Measurements from ENCODE around the gene MYMK. TPM values are rescaled to one million over a fixed set of nuclear protein-coding genes. Genes with fewer than 3 reads are reported as not detected.

Gene MYMK
- total RNA-seq, 4 donors from 2014 or later: not detected

- H3K36me3 ChIP-seq: no peaks in the 10 kb centered on the region
- H3K4me3 ChIP-seq: no peak overlapping the region
- in situ Hi-C loops (cut with MboI; ENCODE audit: low sequenced_read_pairs in 4 of 4) (no loop called here), intact Hi-C loops (cut with DNase I; ENCODE audit: low total_unique reads) (no loop called here)
- TF ChIP-seq POLR2A (IDR thresholded peaks at IDR 0.05): no peak
- TF ChIP-seq, protein P1, sequence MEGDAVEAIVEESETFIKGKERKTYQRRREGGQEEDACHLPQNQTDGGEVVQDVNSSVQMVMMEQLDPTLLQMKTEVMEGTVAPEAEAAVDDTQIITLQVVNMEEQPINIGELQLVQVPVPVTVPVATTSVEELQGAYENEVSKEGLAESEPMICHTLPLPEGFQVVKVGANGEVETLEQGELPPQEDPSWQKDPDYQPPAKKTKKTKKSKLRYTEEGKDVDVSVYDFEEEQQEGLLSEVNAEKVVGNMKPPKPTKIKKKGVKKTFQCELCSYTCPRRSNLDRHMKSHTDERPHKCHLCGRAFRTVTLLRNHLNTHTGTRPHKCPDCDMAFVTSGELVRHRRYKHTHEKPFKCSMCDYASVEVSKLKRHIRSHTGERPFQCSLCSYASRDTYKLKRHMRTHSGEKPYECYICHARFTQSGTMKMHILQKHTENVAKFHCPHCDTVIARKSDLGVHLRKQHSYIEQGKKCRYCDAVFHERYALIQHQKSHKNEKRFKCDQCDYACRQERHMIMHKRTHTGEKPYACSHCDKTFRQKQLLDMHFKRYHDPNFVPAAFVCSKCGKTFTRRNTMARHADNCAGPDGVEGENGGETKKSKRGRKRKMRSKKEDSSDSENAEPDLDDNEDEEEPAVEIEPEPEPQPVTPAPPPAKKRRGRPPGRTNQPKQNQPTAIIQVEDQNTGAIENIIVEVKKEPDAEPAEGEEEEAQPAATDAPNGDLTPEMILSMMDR (IDR thresholded peaks at IDR 0.05 in 4 of 5, conservative IDR thresholded peaks at IDR 0.05 in 1 of 5): no peak
- DNase-seq: peak in 1 of 2 donors; percentile 36
- peak in 1 of 2 donors; percentile 45 for ATAC-seq
- peaks cover 15 to 21% (median 19%) of the 10 kb centered on the region in 3 donors for H3K27me3 ChIP-seq
- H3K27ac ChIP-seq: no peak overlapping the region
- no peaks in the 10 kb centered on the region for H3K9me3 ChIP-seq
- peaks cover 8 to 12% of the 10 kb centered on the region in 2 donors for H3K4me1 ChIP-seq
These were observed 38.6 kb upstream of the MYMK start for GRCh38 chr9:133563291-133563796.

DNA sequence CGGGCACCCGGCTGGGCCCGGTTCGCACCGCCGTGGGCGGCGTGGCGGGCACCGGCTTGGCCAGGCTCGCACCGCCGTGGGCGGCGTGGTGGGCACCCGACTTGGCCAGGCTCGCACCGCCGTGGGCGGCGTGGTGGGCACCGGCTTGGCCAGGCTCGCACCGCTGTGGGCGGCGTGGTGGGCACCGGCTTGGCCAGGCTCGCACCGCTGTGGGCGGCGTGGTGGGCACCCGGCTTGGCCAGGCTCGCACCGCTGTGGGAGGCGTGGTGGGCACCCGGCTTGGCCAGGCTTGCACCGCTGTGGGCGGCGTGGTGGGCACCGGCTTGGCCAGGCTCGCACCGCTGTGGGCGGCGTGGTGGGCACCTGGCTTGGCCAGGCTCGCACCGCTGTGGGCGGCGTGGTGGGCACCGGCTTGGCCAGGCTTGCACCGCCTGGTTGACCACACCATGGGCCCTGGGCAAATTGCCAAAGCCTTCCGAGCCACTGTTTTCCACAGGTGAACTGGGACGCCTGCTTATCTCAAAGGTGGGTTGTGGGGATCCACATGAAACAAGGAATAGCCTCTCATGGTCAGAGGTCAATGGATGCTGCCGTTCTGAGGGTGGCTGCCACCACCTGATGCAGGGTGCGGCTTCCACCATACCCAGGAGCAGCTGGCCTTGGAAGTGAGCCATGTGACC, 38.0 kb upstream of the MYMK start:
- TF ChIP-seq POLR2A (IDR thresholded peaks at IDR 0.05): no peak
- TF ChIP-seq, protein P1 (IDR thresholded peaks at IDR 0.05 in 4 of 5, conservative IDR thresholded peaks at IDR 0.05 in 1 of 5): no peak
- H3K27me3 ChIP-seq: peaks cover 16 to 21% (median 19%) of the 10 kb centered on the region in 3 donors
- no peak for DNase-seq
- no peak overlapping the region for H3K27ac ChIP-seq
- H3K4me3 ChIP-seq: no peak overlapping the region
- intact Hi-C loops (cut with DNase I; ENCODE audit: low total_unique reads): no loop called here
- no peak for ATAC-seq
- no peaks in the 10 kb centered on the region for H3K36me3 ChIP-seq
- in situ Hi-C loops (cut with MboI; ENCODE audit: low sequenced_read_pairs in 4 of 4): no loop called here
- peaks cover 11 to 13% of the 10 kb centered on the region in 2 donors for H3K4me1 ChIP-seq
- no peaks in the 10 kb centered on the region for H3K9me3 ChIP-seq

DNA sequence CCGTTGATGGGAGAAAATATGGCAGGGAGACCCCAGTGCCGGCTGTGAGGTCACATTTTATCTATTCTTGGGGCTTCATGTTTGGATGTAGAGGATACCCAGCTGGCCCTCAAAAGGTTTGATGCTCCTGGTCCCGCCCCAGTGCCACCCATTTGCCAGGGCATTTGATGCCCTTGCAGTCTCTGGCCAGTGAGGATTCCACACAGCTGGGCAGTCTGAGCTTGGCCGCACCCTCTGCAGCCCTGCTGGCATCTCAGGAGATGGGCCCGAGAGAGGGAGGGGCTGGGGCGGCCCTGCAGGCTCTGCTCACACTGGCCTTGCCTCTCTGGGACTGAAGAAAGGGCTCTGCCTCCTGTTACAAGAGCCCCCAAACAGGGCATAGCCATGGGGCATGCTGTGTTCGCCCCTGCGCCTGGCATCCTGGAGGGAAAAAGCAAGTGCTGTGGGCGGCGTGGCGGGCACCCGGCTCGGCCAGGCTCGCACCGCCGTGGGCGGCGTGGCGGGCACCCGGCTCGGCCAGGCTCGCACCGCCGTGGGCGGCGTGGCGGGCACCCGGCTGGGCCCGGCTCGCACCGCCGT, 37.3 kb upstream of the MYMK start:
- no peak overlapping the region for H3K27ac ChIP-seq
- peaks cover 13% of the 10 kb centered on the region in 2 donors for H3K4me1 ChIP-seq
- ATAC-seq: no peak
- TF ChIP-seq POLR2A (IDR thresholded peaks at IDR 0.05): no peak
- TF ChIP-seq, protein P1 (IDR thresholded peaks at IDR 0.05 in 4 of 5, conservative IDR thresholded peaks at IDR 0.05 in 1 of 5): no peak
- no peak for DNase-seq
- H3K36me3 ChIP-seq: no peaks in the 10 kb centered on the region
- H3K9me3 ChIP-seq: no peaks in the 10 kb centered on the region
- in situ Hi-C loops (cut with MboI; ENCODE audit: low sequenced_read_pairs in 4 of 4) (no loop called here), intact Hi-C loops (cut with DNase I; ENCODE audit: low total_unique reads) (no loop called here)
- H3K27me3 ChIP-seq: peaks cover 16 to 21% (median 18%) of the 10 kb centered on the region in 3 donors
- no peak overlapping the region for H3K4me3 ChIP-seq

DNA sequence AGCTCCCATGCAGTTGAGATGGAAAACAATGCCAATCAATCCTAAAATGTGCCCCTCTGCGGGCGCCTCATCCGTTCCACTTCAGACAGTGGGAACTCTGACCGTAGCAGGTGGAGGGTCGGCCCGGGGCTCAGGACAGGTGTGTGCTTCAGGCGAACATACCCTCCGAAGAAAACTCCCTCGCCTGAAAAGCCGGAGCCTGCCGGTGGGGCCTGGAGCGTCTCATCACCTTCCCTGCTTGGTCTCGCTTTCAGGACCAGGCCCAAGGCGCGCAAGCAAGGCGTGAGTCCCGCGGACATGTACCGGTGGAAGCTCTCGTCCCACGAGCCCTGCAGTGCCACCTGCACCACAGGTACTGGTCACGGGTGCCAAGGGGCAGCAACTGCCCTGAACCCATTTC, 36.2 kb upstream of the MYMK start:
- Histone ChIP-seq H3K4me3 (no peak overlapping the region), H3K27me3 (peaks cover 11 to 21% (median 16%) of the 10 kb centered on the region in 3 donors), H3K36me3 (no peaks in the 10 kb centered on the region), H3K27ac (no peak overlapping the region), H3K4me1 (peaks cover 13% of the 10 kb centered on the region in 2 donors), H3K9me3 (no peaks in the 10 kb centered on the region)
- intact Hi-C loops (cut with DNase I; ENCODE audit: low total_unique reads) (no loop called here), in situ Hi-C loops (cut with MboI; ENCODE audit: low sequenced_read_pairs in 4 of 4) (no loop called here)
- ATAC-seq: no peak
- DNase-seq: no peak
- TF ChIP-seq POLR2A (IDR thresholded peaks at IDR 0.05): no peak
- TF ChIP-seq, protein P1 (IDR thresholded peaks at IDR 0.05 in 4 of 5, conservative IDR thresholded peaks at IDR 0.05 in 1 of 5): no peak
